ENCODE results near the gene C20orf202. TPM values are rescaled to one million over a fixed set of nuclear protein-coding genes. Genes with fewer than 3 reads are reported as not detected.
"Not testable (repeated sequence)": the region's sequence is repeated elsewhere in the genome, so short reads cannot be mapped to it uniquely, and the experiment has no call there.

Gene C20orf202
- total RNA-seq, 2 donors from 2014 or later: not detected

GRCh38 chr20:1214838-1215261 is 11.6 kb downstream of the C20orf202 start:
- TF ChIP-seq, protein P1, sequence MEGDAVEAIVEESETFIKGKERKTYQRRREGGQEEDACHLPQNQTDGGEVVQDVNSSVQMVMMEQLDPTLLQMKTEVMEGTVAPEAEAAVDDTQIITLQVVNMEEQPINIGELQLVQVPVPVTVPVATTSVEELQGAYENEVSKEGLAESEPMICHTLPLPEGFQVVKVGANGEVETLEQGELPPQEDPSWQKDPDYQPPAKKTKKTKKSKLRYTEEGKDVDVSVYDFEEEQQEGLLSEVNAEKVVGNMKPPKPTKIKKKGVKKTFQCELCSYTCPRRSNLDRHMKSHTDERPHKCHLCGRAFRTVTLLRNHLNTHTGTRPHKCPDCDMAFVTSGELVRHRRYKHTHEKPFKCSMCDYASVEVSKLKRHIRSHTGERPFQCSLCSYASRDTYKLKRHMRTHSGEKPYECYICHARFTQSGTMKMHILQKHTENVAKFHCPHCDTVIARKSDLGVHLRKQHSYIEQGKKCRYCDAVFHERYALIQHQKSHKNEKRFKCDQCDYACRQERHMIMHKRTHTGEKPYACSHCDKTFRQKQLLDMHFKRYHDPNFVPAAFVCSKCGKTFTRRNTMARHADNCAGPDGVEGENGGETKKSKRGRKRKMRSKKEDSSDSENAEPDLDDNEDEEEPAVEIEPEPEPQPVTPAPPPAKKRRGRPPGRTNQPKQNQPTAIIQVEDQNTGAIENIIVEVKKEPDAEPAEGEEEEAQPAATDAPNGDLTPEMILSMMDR (conservative IDR thresholded peaks at IDR 0.05): no peak
- no peak overlapping the region for H3K4me3 Mint-ChIP-seq
- H3K27me3 ChIP-seq (ENCODE audit: control insufficient read depth, insufficient read depth, low read length, poor library complexity, severe bottlenecking): peaks cover 42% of the 10 kb centered on the region
- H3K4me3 ChIP-seq (ENCODE audit: low read length): no peak overlapping the region
- no peak for DNase-seq
- H3K27me3 Mint-ChIP-seq (ENCODE audit: insufficient read depth): peaks cover 45% of the 10 kb centered on the region
- peaks cover 11% of the 10 kb centered on the region for H3K4me1 Mint-ChIP-seq
- H3K9ac ChIP-seq (ENCODE audit: extremely low read depth, low read length, poor library complexity, severe bottlenecking): no peak overlapping the region
- no peak overlapping the region for H3K27ac Mint-ChIP-seq
- WGBS, 2 experiments (ENCODE audit: insufficient coverage in 1 of 2, insufficient read length in 1 of 2): 92 to 96% methylated on average over 4 of the region's 4 CpGs
- H3K9me3 Mint-ChIP-seq: peaks cover 14% of the 10 kb centered on the region
- peaks cover 3% of the 10 kb centered on the region for H3K4me1 ChIP-seq (ENCODE audit: control insufficient read depth, insufficient read depth, low read length)
- H3K36me3 ChIP-seq (ENCODE audit: control insufficient read depth, insufficient read depth, low read length): no peaks in the 10 kb centered on the region
- H3K27ac ChIP-seq (ENCODE audit: low read depth, low read length): no peak overlapping the region
- no peaks in the 10 kb centered on the region for H3K36me3 Mint-ChIP-seq (ENCODE audit: low read depth)
- H3K9me3 ChIP-seq (ENCODE audit: control insufficient read depth, low read length): no peaks in the 10 kb centered on the region

DNA sequence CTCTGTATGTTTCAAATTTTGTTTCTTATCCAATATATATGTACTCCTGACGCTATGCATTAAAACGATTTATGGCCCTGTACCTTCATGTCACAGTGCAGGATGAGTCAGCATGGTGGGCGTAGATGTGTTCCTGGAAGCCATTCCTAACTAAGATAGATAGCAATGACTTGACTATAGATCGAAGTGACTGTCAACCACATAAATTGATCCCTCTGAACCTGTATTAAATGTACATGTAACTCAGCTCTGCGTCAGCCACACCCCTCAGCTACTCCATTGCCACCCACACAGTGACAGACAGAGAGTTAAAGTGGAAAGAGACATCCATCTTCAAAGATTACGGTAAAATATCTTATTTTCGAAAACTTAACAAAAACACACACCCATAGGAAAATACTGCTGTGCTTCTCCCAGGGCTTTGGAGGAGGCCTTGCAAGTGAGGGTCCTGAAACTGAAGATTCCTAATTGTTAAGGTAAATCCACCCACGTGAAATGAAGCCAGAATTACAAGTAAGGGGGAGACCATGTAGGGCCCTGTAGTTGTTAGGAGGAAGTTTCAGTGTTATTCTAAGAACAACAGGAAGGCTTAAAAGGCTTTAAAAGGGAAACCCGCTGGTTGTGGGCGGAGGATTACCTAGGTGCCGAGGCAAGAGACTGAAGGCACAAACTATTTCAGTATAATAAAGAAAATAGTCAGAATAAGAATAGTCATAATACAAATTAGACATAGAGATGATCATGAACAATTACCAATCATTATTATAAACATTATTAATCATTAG is 12.3 kb downstream of the C20orf202 start:
- Histone ChIP-seq H3K27ac (ENCODE audit: low read depth, low read length) (no peak overlapping the region), H3K4me1 (ENCODE audit: control insufficient read depth, insufficient read depth, low read length) (peaks cover 3% of the 10 kb centered on the region), H3K9me3 (ENCODE audit: control insufficient read depth, low read length) (no peaks in the 10 kb centered on the region), H3K9ac (ENCODE audit: extremely low read depth, low read length, poor library complexity, severe bottlenecking) (no peak overlapping the region), H3K27me3 (ENCODE audit: control insufficient read depth, insufficient read depth, low read length, poor library complexity, severe bottlenecking) (peaks cover 35% of the 10 kb centered on the region), H3K4me3 (ENCODE audit: low read length) (no peak overlapping the region), H3K36me3 (ENCODE audit: control insufficient read depth, insufficient read depth, low read length) (no peaks in the 10 kb centered on the region)
- Mint-ChIP-seq H3K36me3 (ENCODE audit: low read depth) (no peaks in the 10 kb centered on the region), H3K4me3 (no peak overlapping the region), H3K27ac (no peak overlapping the region), H3K27me3 (ENCODE audit: insufficient read depth) (peaks cover 45% of the 10 kb centered on the region), H3K9me3 (peaks cover 14% of the 10 kb centered on the region), H3K4me1 (peaks cover 11% of the 10 kb centered on the region)
- WGBS, 2 experiments (ENCODE audit: insufficient coverage in 1 of 2, insufficient read length in 1 of 2): 80 to 85% methylated on average over 4 to 11 of the region's 11 CpGs
- no peak for DNase-seq
- TF ChIP-seq, protein P1 (conservative IDR thresholded peaks at IDR 0.05): no peak

GRCh38 chr20:1216527-1217427 is 13.5 kb downstream of the C20orf202 start:
- WGBS, 2 experiments (ENCODE audit: insufficient coverage in 1 of 2, insufficient read length in 1 of 2): 91 to 92% methylated on average over 7 to 19 of the region's 19 CpGs
- not testable (repeated sequence) for H3K27ac ChIP-seq (ENCODE audit: low read depth, low read length); DNase-seq; H3K9ac ChIP-seq (ENCODE audit: extremely low read depth, low read length, poor library complexity, severe bottlenecking); H3K36me3 ChIP-seq (ENCODE audit: control insufficient read depth, insufficient read depth, low read length); H3K4me3 Mint-ChIP-seq; H3K4me1 ChIP-seq (ENCODE audit: control insufficient read depth, insufficient read depth, low read length); H3K36me3 Mint-ChIP-seq (ENCODE audit: low read depth); H3K27ac Mint-ChIP-seq; H3K9me3 ChIP-seq (ENCODE audit: control insufficient read depth, low read length); H3K4me3 ChIP-seq (ENCODE audit: low read length)
- peaks cover 24% of the 10 kb centered on the region for H3K27me3 ChIP-seq (ENCODE audit: control insufficient read depth, insufficient read depth, low read length, poor library complexity, severe bottlenecking)
- Mint-ChIP-seq H3K27me3 (ENCODE audit: insufficient read depth) (peaks cover 47% of the 10 kb centered on the region), H3K4me1 (peaks cover 11% of the 10 kb centered on the region), H3K9me3 (peaks cover 18% of the 10 kb centered on the region)
- TF ChIP-seq, protein P1 (conservative IDR thresholded peaks at IDR 0.05): peak; percentile 48

- not testable (repeated sequence) for H3K4me1 Mint-ChIP-seq; H3K4me3 Mint-ChIP-seq; H3K36me3 Mint-ChIP-seq (ENCODE audit: low read depth); DNase-seq; H3K27ac ChIP-seq (ENCODE audit: low read depth, low read length); H3K4me1 ChIP-seq (ENCODE audit: control insufficient read depth, insufficient read depth, low read length); H3K9ac ChIP-seq (ENCODE audit: extremely low read depth, low read length, poor library complexity, severe bottlenecking); H3K4me3 ChIP-seq (ENCODE audit: low read length); H3K9me3 ChIP-seq (ENCODE audit: control insufficient read depth, low read length); H3K36me3 ChIP-seq (ENCODE audit: control insufficient read depth, insufficient read depth, low read length); H3K27ac Mint-ChIP-seq
- H3K27me3 ChIP-seq (ENCODE audit: control insufficient read depth, insufficient read depth, low read length, poor library complexity, severe bottlenecking): peaks cover 24% of the 10 kb centered on the region
- Mint-ChIP-seq H3K27me3 (ENCODE audit: insufficient read depth) (peaks cover 64% of the 10 kb centered on the region), H3K9me3 (peaks cover 16% of the 10 kb centered on the region)
- WGBS, 2 experiments (ENCODE audit: insufficient coverage in 1 of 2, insufficient read length in 1 of 2): 100% methylated on average over 2 of the region's 4 CpGs; no CpG with 5 or more reads in 1 of the 2 experiments
Measured at GRCh38 chr20:1222750-1223149, 19.5 kb downstream of the C20orf202 start.

All from endodermal cell (in vitro differentiated cells).